SH-SY5Y (cell line): ENCODE results near the gene LRRN4CL.

Experiments used
- GATA2 ChIP-seq: IDR thresholded peaks from 2 replicates; pipeline ENCODE4 v1.6.1; 2011; ENCODE audit warnings: mild to moderate bottlenecking, low read depth, low read length
- GATA3 ChIP-seq: IDR thresholded peaks from 2 replicates; pipeline ENCODE4 v1.6.1; 2011; ENCODE audit warnings: low read depth, mild to moderate bottlenecking, low read length, moderate library complexity

GRCh38 chr11:62652161-62653006 is 36.9 kb downstream of the LRRN4CL start:
- TF ChIP-seq GATA3 (no peak), GATA2 (no peak)
